ENCODE measurements around the gene ADIG.
"Not testable (repeated sequence)": the region's sequence is repeated elsewhere in the genome, so short reads cannot be mapped to it uniquely, and the experiment has no call there.

Gene ADIG

DNA sequence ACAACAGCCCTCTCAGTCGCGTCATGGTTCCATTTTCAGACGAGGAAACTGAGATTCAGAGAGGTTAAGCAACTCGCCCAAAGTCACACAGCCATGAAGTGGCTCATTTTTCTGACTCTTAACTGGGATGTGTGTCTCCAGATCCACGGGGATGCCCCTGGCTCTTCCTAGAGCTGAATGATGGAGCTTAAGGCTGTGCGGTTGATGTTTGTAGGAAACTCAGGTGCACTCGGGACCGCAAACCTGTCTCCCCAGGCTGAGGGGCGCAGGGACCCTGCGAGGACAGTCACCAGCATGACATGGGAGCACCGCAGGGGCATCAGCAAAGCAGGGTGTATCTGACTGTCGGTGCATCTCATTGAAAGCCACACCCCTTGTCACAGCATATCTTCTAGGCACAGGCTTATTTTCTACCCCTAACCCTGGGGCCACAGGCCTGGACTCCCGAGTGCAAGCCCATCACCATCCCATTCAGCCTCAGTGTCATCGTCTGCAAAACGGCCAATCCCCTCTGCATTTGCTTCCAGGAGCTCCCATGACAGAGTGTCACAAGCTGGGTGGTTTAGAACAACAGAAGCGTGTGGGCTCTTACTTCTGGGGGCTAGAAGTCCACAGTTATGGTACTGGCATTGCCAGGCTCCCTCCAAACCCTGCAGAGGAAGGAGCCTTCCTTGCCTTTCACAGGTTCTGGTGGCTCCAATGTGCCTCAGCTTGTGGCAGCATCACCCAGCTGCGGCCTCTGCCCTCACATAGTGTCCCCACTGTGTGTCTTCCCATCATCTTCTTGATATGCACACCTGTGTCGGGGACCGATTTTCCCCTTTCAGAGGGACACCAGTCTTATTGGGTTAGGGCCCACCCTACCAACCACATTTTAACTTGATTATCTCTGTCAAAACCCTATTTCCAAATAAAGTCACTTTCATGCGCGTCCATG lies 10.7 kb downstream of the ADIG start:
- Histone ChIP-seq H3K9me3 (replicated peaks in 1 of 11) (no peaks in the 10 kb centered on the region), H3K27ac (no peak overlapping the region), H3K27me3 (no peaks in the 10 kb centered on the region), H3K36me3 (no peaks in the 10 kb centered on the region), H3K4me2 (peak overlapping the region in 4 of 11 experiments; percentile 4 to 38 (median 20); a peak in 1 of 22 replicates), H3K9ac (no peak overlapping the region), H3K4me1 (peaks cover 0 to 12% (median 7%) of the 10 kb centered on the region in 10 experiments; a peak in 8 of 20 replicates), H4K20me1 (no peaks in the 10 kb centered on the region), H3K4me3 (no peak overlapping the region)
- no peak for TF ChIP-seq Cebpa-rat (IDR thresholded peaks at IDR 0.05)

DNA sequence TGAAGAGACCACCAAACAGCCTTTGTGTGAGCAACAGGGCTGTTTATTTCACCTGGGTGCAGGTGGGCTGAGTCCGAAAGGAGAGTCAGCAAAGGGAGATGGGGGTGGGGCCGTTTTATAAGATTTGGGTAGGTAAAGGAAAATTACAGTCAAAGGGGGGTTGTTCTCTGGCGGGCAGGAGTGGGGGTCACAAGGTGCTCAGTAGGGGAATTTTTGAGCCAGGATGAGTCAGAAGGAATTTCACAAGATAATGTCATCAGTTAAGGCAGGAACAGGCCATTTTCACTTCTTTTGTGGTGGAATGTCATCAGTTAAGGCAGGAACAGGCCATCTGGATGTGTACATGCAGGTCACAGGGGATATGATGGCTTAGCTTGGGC lies 11.4 kb downstream of the ADIG start:
- not testable (repeated sequence) for H3K9me3 ChIP-seq (replicated peaks in 1 of 11); H3K36me3 ChIP-seq; H3K9ac ChIP-seq; H4K20me1 ChIP-seq; H3K27ac ChIP-seq; H3K27me3 ChIP-seq; H3K4me2 ChIP-seq; H3K4me3 ChIP-seq
- peaks cover 0 to 12% (median 7%) of the 10 kb centered on the region in 10 experiments; a peak in 8 of 20 replicates for H3K4me1 ChIP-seq

DNA sequence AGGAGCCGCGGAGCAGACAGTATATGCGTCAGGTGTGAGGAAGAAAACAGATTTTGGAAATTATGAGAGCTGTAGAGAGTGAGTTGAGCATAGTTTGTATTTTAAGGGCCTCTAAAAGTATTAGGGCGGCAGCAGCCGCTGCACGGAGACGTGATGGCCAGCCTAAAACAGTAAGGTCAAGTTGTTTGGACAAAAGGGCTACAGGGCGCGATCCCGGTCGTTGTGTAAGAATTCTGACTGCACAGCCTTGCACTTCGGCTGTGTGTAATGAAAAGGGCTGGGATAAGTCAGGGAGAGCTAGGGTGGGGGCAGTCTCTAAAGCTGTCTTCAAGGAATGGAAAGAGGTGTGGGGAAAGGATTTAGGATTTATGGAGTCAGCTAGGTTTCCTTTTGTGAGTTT lies 13.3 kb downstream of the ADIG start:
- not testable (repeated sequence) for H3K4me3 ChIP-seq; H4K20me1 ChIP-seq; H3K27me3 ChIP-seq; H3K9me3 ChIP-seq (replicated peaks in 1 of 11); H3K27ac ChIP-seq; H3K4me2 ChIP-seq; H3K9ac ChIP-seq; H3K36me3 ChIP-seq
- H3K4me1 ChIP-seq, result peaks cover 0 to 12% (median 7%) of the 10 kb centered on the region in 10 experiments; a peak in 8 of 20 replicates

DNA sequence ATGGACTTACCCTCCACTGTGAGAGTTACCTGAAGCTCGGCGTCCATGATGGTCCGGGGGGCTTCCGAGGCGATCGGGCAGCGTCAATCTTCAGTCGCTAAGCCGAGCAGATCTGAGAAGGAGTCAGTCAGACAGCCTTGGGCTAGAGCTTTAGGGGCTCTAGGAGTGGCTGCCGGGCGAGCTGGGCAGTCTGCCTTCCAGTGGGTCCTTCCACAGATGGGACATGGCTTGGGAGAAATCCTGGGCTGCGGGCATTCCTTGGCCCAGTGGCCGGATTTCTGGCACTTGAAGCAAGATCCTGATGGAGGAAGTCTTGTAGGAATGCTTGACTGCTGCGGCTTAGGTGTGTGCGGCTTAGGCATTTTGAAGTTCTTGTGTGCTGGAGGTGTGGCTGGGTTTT lies 14.9 kb downstream of the ADIG start:
- not testable (repeated sequence) for H3K4me2 ChIP-seq; H3K9ac ChIP-seq; H3K9me3 ChIP-seq (replicated peaks in 1 of 11); H3K27me3 ChIP-seq; H3K4me1 ChIP-seq; H3K36me3 ChIP-seq; H4K20me1 ChIP-seq; H3K27ac ChIP-seq; H3K4me3 ChIP-seq

DNA sequence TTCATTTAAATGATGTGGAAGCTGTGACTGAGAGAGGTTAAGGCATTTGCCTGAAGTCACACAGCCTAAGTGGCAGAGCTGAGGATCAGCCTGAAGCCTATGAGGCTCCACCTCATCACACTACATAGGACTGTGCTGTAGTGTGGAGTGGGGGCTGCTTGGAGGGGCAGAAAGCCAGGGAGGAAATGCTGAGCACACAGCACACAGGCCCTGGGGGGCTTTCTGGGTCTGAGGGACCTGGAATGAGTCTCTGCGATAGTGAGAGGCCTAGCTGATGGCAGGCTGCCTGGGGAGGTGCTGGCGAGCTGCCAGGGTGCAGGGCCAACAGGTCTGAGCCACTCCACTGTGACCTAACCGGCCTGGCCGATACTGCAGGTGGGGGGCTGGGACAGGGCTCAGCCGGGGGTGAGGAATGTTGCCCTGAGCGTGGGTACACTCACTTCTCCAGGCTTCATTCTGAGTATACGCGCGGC lies 18.4 kb downstream of the ADIG start:
- Histone ChIP-seq H3K9me3 (replicated peaks in 1 of 11) (no peaks in the 10 kb centered on the region), H4K20me1 (no peaks in the 10 kb centered on the region), H3K27me3 (peaks cover 10 to 31% (median 25%) of the 10 kb centered on the region in 11 experiments), H3K9ac (no peak overlapping the region), H3K36me3 (no peaks in the 10 kb centered on the region), H3K4me1 (peaks cover 0 to 18% (median 6%) of the 10 kb centered on the region in 10 experiments; a peak in 11 of 20 replicates), H3K4me3 (no peak overlapping the region), H3K4me2 (no peak overlapping the region), H3K27ac (no peak overlapping the region)
- no peak for TF ChIP-seq Cebpa-rat (IDR thresholded peaks at IDR 0.05)

DNA sequence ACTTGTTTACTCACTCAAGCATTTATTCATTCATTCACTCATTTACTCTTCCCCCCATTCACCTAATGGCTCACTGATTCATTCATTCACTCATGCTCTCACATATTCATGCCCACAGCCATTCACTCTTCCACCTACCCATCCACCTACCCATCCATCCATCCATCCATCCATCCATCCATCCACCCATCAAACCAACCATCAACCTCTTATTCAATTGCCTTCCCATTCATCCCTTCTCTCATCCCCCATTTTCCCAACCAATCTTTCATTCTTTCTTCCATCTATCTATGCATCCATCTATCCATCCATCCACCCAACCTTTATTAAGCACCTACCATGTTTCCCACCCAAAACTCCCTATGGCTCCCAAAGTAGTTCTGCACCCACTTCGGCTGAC lies 19.1 kb downstream of the ADIG start:
- peaks cover 0 to 18% (median 6%) of the 10 kb centered on the region in 10 experiments; a peak in 11 of 20 replicates for H3K4me1 ChIP-seq
- peaks cover 10 to 31% (median 25%) of the 10 kb centered on the region in 11 experiments for H3K27me3 ChIP-seq
- H3K9me3 ChIP-seq (replicated peaks in 1 of 11), result no peaks in the 10 kb centered on the region
- H3K9ac ChIP-seq, result no peak overlapping the region
- H3K4me2 ChIP-seq, result peak overlapping the region in 1 of 11 experiments; percentile 57; a peak in 1 of 22 replicates
- no peak for TF ChIP-seq Cebpa-rat (IDR thresholded peaks at IDR 0.05)
- no peak overlapping the region for H3K27ac ChIP-seq
- H3K36me3 ChIP-seq, result no peaks in the 10 kb centered on the region
- no peaks in the 10 kb centered on the region for H4K20me1 ChIP-seq
- H3K4me3 ChIP-seq, result no peak overlapping the region

DNA sequence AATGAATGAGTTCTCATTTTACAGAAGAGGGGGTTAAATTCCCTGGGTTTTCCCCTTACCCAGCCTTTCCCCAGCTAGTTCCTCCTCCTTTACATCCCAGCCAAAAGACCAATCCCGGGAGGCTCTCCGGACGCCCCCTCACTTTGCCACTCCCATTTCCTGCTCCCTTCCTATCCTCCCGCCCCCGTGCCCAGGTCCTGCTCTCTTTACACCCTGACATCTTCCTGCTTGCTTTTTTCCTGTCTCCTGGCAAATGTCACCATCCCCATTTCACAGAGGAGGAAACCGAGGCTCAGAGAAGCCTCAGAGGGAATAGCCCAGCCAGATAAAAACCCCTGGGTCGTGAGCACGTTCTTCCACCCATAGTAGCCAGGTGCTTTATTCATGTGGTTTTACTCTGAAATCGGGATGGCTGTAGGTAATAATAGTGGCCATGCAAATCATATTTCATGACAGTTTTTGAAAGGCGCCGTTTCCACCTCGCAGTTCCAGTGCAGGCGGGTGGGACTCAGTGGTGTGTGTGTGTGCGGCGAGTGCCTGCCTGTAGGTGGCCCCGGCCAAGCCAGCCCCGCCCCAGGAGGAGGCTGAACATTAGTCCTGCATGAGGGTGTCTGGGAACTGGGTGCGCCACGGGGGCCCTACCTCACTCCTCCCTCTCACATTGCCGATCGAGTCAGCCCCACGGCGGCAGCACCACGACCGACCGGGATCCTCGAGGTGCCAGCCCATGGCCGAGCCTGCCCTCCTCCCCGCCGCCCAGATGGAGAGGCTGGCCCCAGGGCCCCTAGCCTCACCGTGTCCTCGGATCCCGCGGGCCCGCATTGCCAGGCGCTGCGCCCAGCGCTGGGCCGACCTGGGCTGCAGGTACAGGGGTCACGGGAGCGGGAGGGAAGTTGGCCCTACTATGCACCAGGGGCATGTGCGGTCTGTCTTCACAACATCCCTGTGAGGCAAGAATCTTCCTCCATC lies 20.5 kb downstream of the ADIG start, which contains the start of gene ARHGAP40:
TSS of gene ARHGAP40 (plus strand) at position 594 of the 969 bp plus-strand sequence.
- Histone ChIP-seq H4K20me1 (no peaks in the 10 kb centered on the region), H3K9me3 (replicated peaks in 1 of 11) (no peaks in the 10 kb centered on the region), H3K27me3 (peaks cover 10 to 31% (median 25%) of the 10 kb centered on the region in 11 experiments), H3K4me2 (peak within 1 kb of the TSS in 10 of 11 experiments; percentile 7 to 62 (median 26); a peak in 11 of 22 replicates), H3K27ac (no peak within 1 kb of the TSS), H3K36me3 (no peaks in the 10 kb centered on the region), H3K4me1 (peaks cover 0 to 18% (median 6%) of the 10 kb centered on the region in 10 experiments; a peak in 11 of 20 replicates), H3K9ac (no peak within 1 kb of the TSS), H3K4me3 (no peak within 1 kb of the TSS)
- no peak for TF ChIP-seq Cebpa-rat (IDR thresholded peaks at IDR 0.05)

DNA sequence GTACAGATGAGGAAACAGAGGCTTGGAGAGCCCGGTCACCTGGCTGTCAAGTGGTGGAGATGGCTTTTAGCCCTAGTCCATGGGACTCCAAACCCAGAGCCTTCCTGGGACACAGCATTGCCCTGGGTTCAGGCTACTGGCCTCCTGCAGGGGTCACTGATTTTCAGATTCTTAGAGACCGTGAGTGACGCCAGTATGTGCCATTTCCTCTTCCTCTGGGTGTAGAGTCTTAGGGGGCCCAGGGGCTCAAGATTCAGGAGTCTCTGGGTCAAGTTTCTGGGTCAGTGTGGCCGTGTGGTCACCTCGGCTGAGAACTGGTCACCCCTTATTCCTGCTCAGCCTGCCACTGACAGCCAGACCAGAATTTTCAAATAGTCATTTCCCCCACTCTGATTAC lies 21.2 kb downstream of the ADIG start:
- H3K9ac ChIP-seq, result no peak overlapping the region
- peak overlapping the region in 4 of 11 experiments; percentile 2 to 62 (median 55); a peak in 3 of 22 replicates for H3K4me2 ChIP-seq
- no peaks in the 10 kb centered on the region for H3K36me3 ChIP-seq
- peaks cover 0 to 18% (median 6%) of the 10 kb centered on the region in 10 experiments; a peak in 11 of 20 replicates for H3K4me1 ChIP-seq
- no peaks in the 10 kb centered on the region for H4K20me1 ChIP-seq
- no peak overlapping the region for H3K27ac ChIP-seq
- H3K27me3 ChIP-seq, result peaks cover 10 to 31% (median 25%) of the 10 kb centered on the region in 11 experiments
- TF ChIP-seq Cebpa-rat (IDR thresholded peaks at IDR 0.05), result no peak
- H3K4me3 ChIP-seq, result no peak overlapping the region
- no peaks in the 10 kb centered on the region for H3K9me3 ChIP-seq (replicated peaks in 1 of 11)

DNA sequence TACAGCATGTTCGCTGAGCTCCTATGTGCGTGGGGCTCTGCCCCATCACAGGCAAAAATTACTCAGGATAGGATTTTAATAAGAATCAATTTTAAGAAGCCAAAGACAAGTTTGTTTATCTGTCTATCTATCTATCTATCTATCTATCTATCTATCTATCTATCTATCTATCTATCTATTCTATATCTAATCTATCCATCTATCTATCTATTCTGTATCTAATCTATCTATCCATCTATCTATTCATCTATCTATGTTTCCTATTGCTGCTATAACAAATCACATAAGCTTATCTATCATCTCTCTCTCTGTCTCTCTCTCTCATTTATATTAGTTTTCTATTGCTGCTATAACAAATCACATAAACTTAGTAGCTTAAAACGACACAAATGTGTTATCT lies 22.3 kb downstream of the ADIG start:
- Histone ChIP-seq H3K9ac (no peak overlapping the region), H3K27ac (no peak overlapping the region), H3K4me1 (peaks cover 0 to 23% (median 6%) of the 10 kb centered on the region in 10 experiments; a peak in 11 of 20 replicates), H4K20me1 (no peaks in the 10 kb centered on the region), H3K36me3 (no peaks in the 10 kb centered on the region), H3K27me3 (peaks cover 10 to 31% (median 25%) of the 10 kb centered on the region in 11 experiments), H3K9me3 (replicated peaks in 1 of 11) (no peaks in the 10 kb centered on the region), H3K4me3 (no peak overlapping the region), H3K4me2 (no peak overlapping the region)
- TF ChIP-seq Cebpa-rat (IDR thresholded peaks at IDR 0.05), result no peak
